K562 (cell line): ENCODE measurements around the gene ESCO1. TPM values are rescaled to one million over a fixed set of nuclear protein-coding genes. Genes with fewer than 3 reads are reported as not detected.

ENCODE experiments used
- ATAC-seq: fragments of 200-7000 bp; cut with Tn5 transposase; 3 replicates; pipeline ENCODE4 v1.9.1; 2020; ENCODE audit warnings: moderate library complexity
- BruUV-seq: library from RNA; stranded (reverse); fragments of 400-500 nt; replicated peaks from 2 replicates; lab custom pipeline; 2021; lab: Mats Ljungman, UMichigan
- CTCF ChIA-PET: fragments of 300-600 bp; formaldehyde crosslinking; extraction: SDS; loops from one replicate; lab custom pipeline; 2021; ENCODE audit warnings: low intra/inter-chr PET ratio; lab: Yijun Ruan, JAX
- POLR2A ChIA-PET: fragments of 300-600, 350-650 bp; sonication (Branson Sonifier 250); formaldehyde crosslinking; extraction: SDS; loops from one replicate; lab custom pipeline; 2021; ENCODE audit warnings: antibody characterized with exemption, inconsistent platforms; lab: Yijun Ruan, JAX
- DNase-seq, 4 experiments: peaks; one replicate each; pipeline versions ENCODE4 v3.0.0 to v3.0.0-alpha.2; 2011 to 2018; ENCODE audit warnings: low spot score in 3 of 4, mixed read lengths in 3 of 4; ENCODE audit errors: extremely low read depth in 1 of 4
- FAIRE-seq: peaks from 2 replicates; lab custom pipeline; 2011; peaks lifted over from hg19 to GRCh38; lab: Jason Lieb, UNC
- H2AFZ ChIP-seq: 2 replicates; pipeline ENCODE4 v1.6.0; 2011; ENCODE audit warnings: low read depth, low read length, control low read depth, inconsistent platforms
- H3K27ac ChIP-seq: fragments of 200-600 bp; 3 replicates; pipeline ENCODE4 v1.8.0; 2011; ENCODE audit warnings: low read depth, mild to moderate bottlenecking, control low read depth, inconsistent platforms, low read length, moderate library complexity, mixed read lengths; ENCODE audit errors: extremely low read depth
- H3K27me3 ChIP-seq, 2 experiments: fragments of 300-600 bp in 1 of 2; 2 replicates in 1 of 2; 3 replicates in 1 of 2; pipeline versions ENCODE4 v1.6.0 to v1.8.0; 2011; ENCODE audit warnings: inconsistent platforms in 2 of 2, low read length in 2 of 2, mild to moderate bottlenecking in 1 of 2, mixed read lengths in 1 of 2, moderate library complexity in 1 of 2; ENCODE audit not compliant: control insufficient read depth in 2 of 2, insufficient read depth in 2 of 2
- H3K36me3 ChIP-seq: fragments of 300-600 bp; 3 replicates; pipeline ENCODE4 v1.8.0; 2011; ENCODE audit warnings: mild to moderate bottlenecking, low read length, inconsistent platforms; ENCODE audit not compliant: control insufficient read depth, insufficient read depth
- H3K4me1 ChIP-seq, 2 experiments: fragments of 200-600 bp in 1 of 2; replicated peaks in 1 of 2; 2 replicates in 1 of 2; 3 replicates in 1 of 2; pipeline versions ENCODE4 v1.5.1 to v1.8.0; 2011; ENCODE audit warnings: inconsistent platforms in 2 of 2, low read length in 2 of 2, mild to moderate bottlenecking in 1 of 2, mixed read lengths in 1 of 2, moderate library complexity in 1 of 2; ENCODE audit not compliant: control insufficient read depth in 2 of 2, insufficient read depth in 2 of 2
- H3K4me2 ChIP-seq: 2 replicates; pipeline ENCODE4 v1.6.1; 2011; ENCODE audit warnings: low read length, control low read depth, inconsistent platforms, mixed read lengths; ENCODE audit not compliant: insufficient read depth
- H3K4me3 ChIP-seq: fragments of 200-600 bp; sonication (generic), shearing (Covaris generic); 2 replicates; pipeline ENCODE4 v1.5.1; 2016; ENCODE audit warnings: control low read depth, inconsistent platforms
- H3K79me2 ChIP-seq: fragments of 200-600 bp; 3 replicates; pipeline ENCODE4 v1.8.0; 2011; ENCODE audit warnings: low read length, inconsistent platforms; ENCODE audit not compliant: control insufficient read depth, insufficient read depth
- H3K9ac ChIP-seq, 2 experiments: 2 replicates each; pipeline versions ENCODE4 v1.6.0 to v1.6.1; 2011; ENCODE audit warnings: low read depth in 2 of 2, low read length in 2 of 2, control low read depth in 1 of 2, inconsistent platforms in 1 of 2, mild to moderate bottlenecking in 1 of 2, mixed read lengths in 1 of 2; ENCODE audit not compliant: insufficient read depth in 1 of 2
- H3K9me1 ChIP-seq: one replicate; pipeline ENCODE4 v1.6.0; 2011; ENCODE audit warnings: inconsistent platforms, mild to moderate bottlenecking, low read length, moderate library complexity; ENCODE audit not compliant: control insufficient read depth, insufficient read depth
- H3K9me3 ChIP-seq: replicated peaks from 2 replicates; pipeline ENCODE4 v1.5.1; 2011; ENCODE audit warnings: low read depth, low read length, inconsistent platforms; ENCODE audit not compliant: control insufficient read depth, insufficient read depth
- H4K20me1 ChIP-seq: replicated peaks from 2 replicates; pipeline ENCODE4 v1.6.1; 2011; ENCODE audit warnings: low read length, inconsistent platforms, mixed read lengths; ENCODE audit not compliant: control insufficient read depth, insufficient read depth
- GATAD2A ChIP-seq: fragments of 450-650 bp; IDR thresholded peaks from 2 replicates; pipeline ENCODE4 v1.6.1; 2017
- NUFIP1 ChIP-seq: fragments of 450-650 bp; IDR thresholded peaks from 2 replicates; pipeline ENCODE4 v1.6.1; 2018; ENCODE audit not compliant: partially characterized antibody
- RBFOX2 ChIP-seq: fragments of 200-400 bp; formaldehyde crosslinking; IDR thresholded peaks from 2 replicates; pipeline ENCODE4 v1.6.1; 2017; ENCODE audit warnings: low read depth, mild to moderate bottlenecking, low read length, moderate library complexity
- REST ChIP-seq, 2 experiments: fragments of 450-650 bp; formaldehyde crosslinking in 1 of 2; IDR thresholded peaks; 2 replicates each; pipeline versions ENCODE4 v1.4.0 to v1.6.1; 2014 to 2020; ENCODE audit warnings: mild to moderate bottlenecking in 2 of 2, borderline replicate concordance in 1 of 2, low read depth in 1 of 2
- SRSF3 ChIP-seq: fragments of 200-400 bp; formaldehyde crosslinking; IDR thresholded peaks from 2 replicates; pipeline ENCODE4 v1.6.1; 2016; ENCODE audit warnings: mild to moderate bottlenecking, low read length, moderate library complexity; ENCODE audit not compliant: insufficient read depth
- STAT5B ChIP-seq: fragments of 250-450 bp; sonication (Bioruptor Pico); IDR thresholded peaks from 2 replicates; pipeline ENCODE4 v1.8.0; 2021; ENCODE audit warnings: mild to moderate bottlenecking, inconsistent platforms
- ZNF253 ChIP-seq: fragments of 250-450 bp; sonication (Bioruptor Pico); conservative IDR thresholded peaks from 2 replicates; pipeline ENCODE4 v1.6.1; 2021; ENCODE audit warnings: mild to moderate bottlenecking
- WGBS: fragments of 100-300 bp; shearing (Covaris generic); methylation state at CpG from one replicate; pipeline ENCODE4 v1.1.6; 2016; ENCODE audit warnings: low coverage, mixed read lengths; ENCODE audit not compliant: insufficient coverage; ENCODE audit errors: missing lambda C conversion rate; 5-methylcytosine and 5-hydroxymethylcytosine counted together
- in situ Hi-C: fragments of 300-500 bp; cut with MboI; formaldehyde crosslinking; loops from 4 replicates; pipeline ENCODE4 v1.15.0; 2018; ENCODE audit warnings: inconsistent platforms, mixed read lengths
- intact Hi-C: fragments of 100-400 bp; cut with micrococcal nuclease; formaldehyde crosslinking; loops from 2 replicates; pipeline ENCODE4 v1.14.2; 2022
- polyA plus RNA-seq, 8 experiments: library from polyadenylated mRNA; depleted of rRNA in 4 of 8; stranded (reverse) in 5 of 8; unstranded in 3 of 8; fragments of >200 nt; fragmentation: Nextera tagmentation in 2 of 8; fragmentation: Illumina TruSeq in 1 of 8; extraction: Ambion mirVana in 2 of 8; extraction: Trizol in 1 of 8; gene quantifications; 2 replicates each; pipeline versions ENCODE4 v1.2.1 to v1.2.3, GENCODE V29; 2011 to 2014; ENCODE audit warnings: inconsistent platforms in 1 of 8, missing spikeins in 1 of 8
- total RNA-seq, 7 experiments: library from RNA; depleted of rRNA in 6 of 7; stranded (reverse); fragments of >200 nt in 6 of 7; fragmentation: Illumina TruSeq in 2 of 7; extraction: Trizol in 2 of 7; gene quantifications; 2 replicates each; pipeline versions ENCODE4 v1.2.1 to v1.2.3, GENCODE V29; 2011 to 2021; ENCODE audit warnings: low replicate concordance in 1 of 7
- TF ChIP-seq, protein P1 (sequence below): fragments of 250-450 bp; sonication (Bioruptor Pico); IDR thresholded peaks from 2 replicates; pipeline ENCODE4 v1.5.0; 2021; ENCODE audit warnings: mild to moderate bottlenecking, borderline replicate concordance
- TF ChIP-seq, protein P2 (sequence below): fragments of 250-450 bp; sonication (Bioruptor Pico); IDR thresholded peaks from 2 replicates; pipeline ENCODE4 v1.5.0; 2020; ENCODE audit warnings: mild to moderate bottlenecking, borderline replicate concordance

Gene ESCO1
- total and polyA plus RNA-seq, 9 of the 15 experiments (the other 6 are each of a cell fraction or from before 2014, with no cell fraction given): 15.0 to 31.3 (median 19.6) TPM

DNA sequence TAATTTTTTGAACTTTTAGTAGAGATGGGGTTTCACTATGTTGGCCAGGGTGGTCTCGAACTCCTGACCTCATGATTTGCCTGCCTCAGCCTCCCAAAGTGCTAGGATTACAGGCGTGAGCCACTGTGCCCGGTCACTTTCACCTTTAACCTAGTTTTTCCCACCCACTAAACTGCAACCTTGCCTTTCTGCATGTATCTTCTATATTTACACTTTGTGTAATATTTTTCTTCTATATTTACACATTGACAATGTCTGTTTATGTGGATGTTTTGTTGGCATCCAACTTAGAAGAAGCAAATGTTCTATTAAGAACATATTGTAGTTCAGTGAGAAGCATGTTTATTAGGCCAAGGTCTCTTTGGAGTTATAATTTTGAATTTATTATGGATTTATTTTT, 38.3 kb upstream of the ESCO1 start:
- Histone ChIP-seq H3K9ac (no peak overlapping the region), H3K9me3 (no peaks in the 10 kb centered on the region), H2AFZ (no peak overlapping the region), H3K4me3 (no peak overlapping the region), H3K4me2 (no peak overlapping the region), H3K9me1 (no peaks in the 10 kb centered on the region), H4K20me1 (no peaks in the 10 kb centered on the region)
- in situ Hi-C loops (no loop called here), intact Hi-C loops (no loop called here)
- ChIA-PET CTCF (no interaction called here), POLR2A (no interaction called here)
- no peak for ATAC-seq
- 94% methylated on average over 3 of the region's 3 CpGs for WGBS
- TF ChIP-seq, protein P1, sequence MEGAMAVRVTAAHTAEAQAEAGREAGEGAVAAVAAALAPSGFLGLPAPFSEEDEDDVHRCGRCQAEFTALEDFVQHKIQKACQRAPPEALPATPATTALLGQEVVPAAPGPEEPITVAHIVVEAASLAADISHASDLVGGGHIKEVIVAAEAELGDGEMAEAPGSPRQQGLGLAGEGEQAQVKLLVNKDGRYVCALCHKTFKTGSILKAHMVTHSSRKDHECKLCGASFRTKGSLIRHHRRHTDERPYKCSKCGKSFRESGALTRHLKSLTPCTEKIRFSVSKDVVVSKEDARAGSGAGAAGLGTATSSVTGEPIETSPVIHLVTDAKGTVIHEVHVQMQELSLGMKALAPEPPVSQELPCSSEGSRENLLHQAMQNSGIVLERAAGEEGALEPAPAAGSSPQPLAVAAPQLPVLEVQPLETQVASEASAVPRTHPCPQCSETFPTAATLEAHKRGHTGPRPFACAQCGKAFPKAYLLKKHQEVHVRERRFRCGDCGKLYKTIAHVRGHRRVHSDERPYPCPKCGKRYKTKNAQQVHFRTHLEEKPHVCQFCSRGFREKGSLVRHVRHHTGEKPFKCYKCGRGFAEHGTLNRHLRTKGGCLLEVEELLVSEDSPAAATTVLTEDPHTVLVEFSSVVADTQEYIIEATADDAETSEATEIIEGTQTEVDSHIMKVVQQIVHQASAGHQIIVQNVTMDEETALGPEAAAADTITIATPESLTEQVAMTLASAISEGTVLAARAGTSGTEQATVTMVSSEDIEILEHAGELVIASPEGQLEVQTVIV (CRISPR knock-in tag): no peak
- TF ChIP-seq NUFIP1 (no peak), SRSF3 (no peak), STAT5B (CRISPR knock-in tag) (no peak), REST (IDR thresholded peaks at IDR 0.05; ENCODE audit: borderline replicate concordance) (no peak), REST (CRISPR knock-in tag; IDR thresholded peaks at IDR 0.05; ENCODE audit: low read depth) (no peak), GATAD2A (no peak), RBFOX2 (no peak), ZNF253 (no peak)
- TF ChIP-seq, protein P2, sequence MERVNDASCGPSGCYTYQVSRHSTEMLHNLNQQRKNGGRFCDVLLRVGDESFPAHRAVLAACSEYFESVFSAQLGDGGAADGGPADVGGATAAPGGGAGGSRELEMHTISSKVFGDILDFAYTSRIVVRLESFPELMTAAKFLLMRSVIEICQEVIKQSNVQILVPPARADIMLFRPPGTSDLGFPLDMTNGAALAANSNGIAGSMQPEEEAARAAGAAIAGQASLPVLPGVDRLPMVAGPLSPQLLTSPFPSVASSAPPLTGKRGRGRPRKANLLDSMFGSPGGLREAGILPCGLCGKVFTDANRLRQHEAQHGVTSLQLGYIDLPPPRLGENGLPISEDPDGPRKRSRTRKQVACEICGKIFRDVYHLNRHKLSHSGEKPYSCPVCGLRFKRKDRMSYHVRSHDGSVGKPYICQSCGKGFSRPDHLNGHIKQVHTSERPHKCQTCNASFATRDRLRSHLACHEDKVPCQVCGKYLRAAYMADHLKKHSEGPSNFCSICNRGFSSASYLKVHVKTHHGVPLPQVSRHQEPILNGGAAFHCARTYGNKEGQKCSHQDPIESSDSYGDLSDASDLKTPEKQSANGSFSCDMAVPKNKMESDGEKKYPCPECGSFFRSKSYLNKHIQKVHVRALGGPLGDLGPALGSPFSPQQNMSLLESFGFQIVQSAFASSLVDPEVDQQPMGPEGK (CRISPR knock-in tag): no peak
- TF ChIP-seq, all 486 proteins: peak for 0
- Histone ChIP-seq H3K27ac (no peak overlapping the region), H3K27me3 (no peaks in the 10 kb centered on the region), H3K4me1 (no peaks in the 10 kb centered on the region), H3K79me2 (no peaks in the 10 kb centered on the region), H3K36me3 (peaks cover 15% of the 10 kb centered on the region)
- DNase-seq (no peak), FAIRE-seq (no peak)
- BruUV-seq: no TSS peak
